Bronchial epithelial cell (primary cell): ENCODE data around the gene CDC42BPA. TPM values are rescaled to one million over a fixed set of nuclear protein-coding genes. Genes with fewer than 3 reads are reported as not detected.
A peak's percentile ranks its signal among the peaks of the same experiment; 100 is the strongest.

Source experiments
- DNase-seq: peaks from one replicate; pipeline ENCODE4 v3.0.0-alpha.2; 2010; ENCODE audit warnings: low read depth
- FAIRE-seq: peaks from 2 replicates; lab custom pipeline; 2011; peaks lifted over from hg19 to GRCh38; lab: Jason Lieb, UNC
- H3K27me3 ChIP-seq: 2 replicates; pipeline ENCODE4 v1.5.1; 2011; ENCODE audit warnings: low read length; ENCODE audit not compliant: control insufficient read depth, insufficient read depth
- H3K36me3 ChIP-seq: 2 replicates; pipeline ENCODE4 v1.5.1; 2011; ENCODE audit warnings: low read length; ENCODE audit not compliant: control insufficient read depth, insufficient read depth
- H3K4me3 ChIP-seq: 2 replicates; pipeline ENCODE4 v1.5.1; 2011; ENCODE audit warnings: mild to moderate bottlenecking, low read depth, low read length, control low read depth
- total RNA-seq: library from RNA; depleted of rRNA; stranded (reverse); fragments of >200 nt; gene quantifications from 2 replicates; pipeline ENCODE4 v1.2.1, GENCODE V29; 2014
- TF ChIP-seq, protein P1 (sequence below): IDR thresholded peaks from 2 replicates; pipeline ENCODE4 v1.5.1; 2011; ENCODE audit warnings: mild to moderate bottlenecking, moderate library complexity, low read length, control low read depth, inconsistent platforms; ENCODE audit not compliant: insufficient read depth, severe bottlenecking

The CDC42BPA gene
- total RNA-seq, 1 donor from 2014 or later, result 25.8 TPM

DNA sequence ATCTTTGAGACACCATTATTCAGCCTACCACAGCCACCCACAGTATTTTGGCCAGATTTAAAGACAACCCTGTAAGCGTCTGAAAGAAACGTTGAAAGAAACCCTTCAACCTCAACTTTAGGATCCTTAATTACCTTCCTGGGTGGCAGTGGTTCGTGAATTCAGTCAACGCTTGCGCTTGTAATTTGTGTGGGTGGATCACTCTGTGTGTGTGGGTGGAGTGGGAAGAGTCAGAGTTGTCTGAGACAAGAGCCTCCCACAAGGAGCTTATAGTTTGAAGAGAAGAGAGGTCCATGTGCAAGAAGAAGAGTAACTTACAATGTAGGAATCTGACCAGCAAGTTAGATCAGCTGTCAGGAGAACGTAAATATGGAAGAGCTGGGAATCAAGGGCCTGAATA lies 369.8 kb downstream of the CDC42BPA start:
- Histone ChIP-seq H3K36me3 (no peaks in the 10 kb centered on the region), H3K27me3 (no peaks in the 10 kb centered on the region), H3K4me3 (no peak overlapping the region)
- FAIRE-seq (peak; percentile 28), DNase-seq (no peak)
- TF ChIP-seq, protein P1, sequence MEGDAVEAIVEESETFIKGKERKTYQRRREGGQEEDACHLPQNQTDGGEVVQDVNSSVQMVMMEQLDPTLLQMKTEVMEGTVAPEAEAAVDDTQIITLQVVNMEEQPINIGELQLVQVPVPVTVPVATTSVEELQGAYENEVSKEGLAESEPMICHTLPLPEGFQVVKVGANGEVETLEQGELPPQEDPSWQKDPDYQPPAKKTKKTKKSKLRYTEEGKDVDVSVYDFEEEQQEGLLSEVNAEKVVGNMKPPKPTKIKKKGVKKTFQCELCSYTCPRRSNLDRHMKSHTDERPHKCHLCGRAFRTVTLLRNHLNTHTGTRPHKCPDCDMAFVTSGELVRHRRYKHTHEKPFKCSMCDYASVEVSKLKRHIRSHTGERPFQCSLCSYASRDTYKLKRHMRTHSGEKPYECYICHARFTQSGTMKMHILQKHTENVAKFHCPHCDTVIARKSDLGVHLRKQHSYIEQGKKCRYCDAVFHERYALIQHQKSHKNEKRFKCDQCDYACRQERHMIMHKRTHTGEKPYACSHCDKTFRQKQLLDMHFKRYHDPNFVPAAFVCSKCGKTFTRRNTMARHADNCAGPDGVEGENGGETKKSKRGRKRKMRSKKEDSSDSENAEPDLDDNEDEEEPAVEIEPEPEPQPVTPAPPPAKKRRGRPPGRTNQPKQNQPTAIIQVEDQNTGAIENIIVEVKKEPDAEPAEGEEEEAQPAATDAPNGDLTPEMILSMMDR, result no peak

DNA sequence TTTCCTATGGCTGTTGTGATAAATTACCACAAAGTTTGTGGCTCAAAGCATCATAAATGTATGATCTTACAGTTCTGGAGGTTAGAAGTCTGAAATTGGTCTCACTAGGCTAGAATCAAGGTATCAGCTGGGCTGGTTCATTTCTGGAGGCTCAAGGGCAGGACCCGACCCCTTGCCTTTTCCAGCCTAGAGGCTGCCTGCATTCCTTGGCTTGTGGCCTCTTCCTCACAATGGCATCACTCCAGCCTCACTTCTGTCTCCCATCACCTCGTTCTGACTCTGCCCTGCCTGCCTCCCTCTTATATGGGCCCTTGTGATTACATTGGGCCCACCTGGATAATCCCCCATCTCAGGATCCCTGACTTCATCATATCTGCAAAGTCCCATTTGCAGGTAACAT lies 370.2 kb downstream of the CDC42BPA start:
- FAIRE-seq (no peak), DNase-seq (no peak)
- Histone ChIP-seq H3K4me3 (no peak overlapping the region), H3K36me3 (no peaks in the 10 kb centered on the region), H3K27me3 (no peaks in the 10 kb centered on the region)
- TF ChIP-seq, protein P1, result no peak

DNA sequence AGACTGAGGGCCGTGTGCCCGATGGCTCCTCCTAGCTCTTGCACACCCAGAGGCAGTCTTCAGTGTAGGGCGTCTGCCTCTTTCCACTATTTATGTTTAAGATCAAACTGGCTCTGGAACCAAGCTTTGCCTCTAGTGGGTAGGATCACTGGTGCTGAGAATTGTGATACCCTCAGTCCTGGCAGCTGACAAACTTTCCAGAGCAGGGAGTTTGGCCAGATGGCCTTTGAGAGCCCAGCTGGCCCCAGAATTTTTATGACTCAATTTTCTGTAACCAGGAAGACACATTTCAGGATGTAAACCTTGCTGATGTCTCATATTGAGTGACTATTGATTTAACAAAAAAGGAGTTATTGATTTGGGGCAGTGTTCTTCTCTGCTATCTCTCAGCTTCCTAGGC lies 371.5 kb downstream of the CDC42BPA start:
- Histone ChIP-seq H3K36me3 (no peaks in the 10 kb centered on the region), H3K27me3 (no peaks in the 10 kb centered on the region), H3K4me3 (no peak overlapping the region)
- no peak for DNase-seq
- no peak for FAIRE-seq
- TF ChIP-seq, protein P1, result no peak

DNA sequence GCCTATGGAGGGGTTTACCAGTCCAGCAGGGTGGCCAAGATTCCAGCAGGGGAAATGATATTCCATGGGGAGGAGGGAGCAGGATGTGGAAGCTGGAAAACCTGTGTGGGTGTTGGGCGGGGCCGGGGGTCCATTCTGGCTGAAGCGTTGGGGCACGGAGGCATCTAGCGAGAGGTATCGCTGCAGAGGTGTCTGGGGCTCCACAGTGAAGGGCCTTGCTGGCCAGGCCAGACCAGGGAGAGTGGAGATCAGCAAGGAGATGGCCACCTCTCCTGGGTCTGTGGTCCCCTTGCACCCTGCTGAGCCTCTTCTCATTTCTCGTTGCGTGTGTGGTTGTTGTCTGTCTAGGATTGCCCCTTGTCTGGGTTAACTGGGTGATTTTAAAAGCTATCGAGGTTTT lies 372.0 kb downstream of the CDC42BPA start:
- Histone ChIP-seq H3K4me3 (no peak overlapping the region), H3K27me3 (no peaks in the 10 kb centered on the region), H3K36me3 (no peaks in the 10 kb centered on the region)
- FAIRE-seq (no peak), DNase-seq (no peak)
- TF ChIP-seq, protein P1, result no peak

DNA sequence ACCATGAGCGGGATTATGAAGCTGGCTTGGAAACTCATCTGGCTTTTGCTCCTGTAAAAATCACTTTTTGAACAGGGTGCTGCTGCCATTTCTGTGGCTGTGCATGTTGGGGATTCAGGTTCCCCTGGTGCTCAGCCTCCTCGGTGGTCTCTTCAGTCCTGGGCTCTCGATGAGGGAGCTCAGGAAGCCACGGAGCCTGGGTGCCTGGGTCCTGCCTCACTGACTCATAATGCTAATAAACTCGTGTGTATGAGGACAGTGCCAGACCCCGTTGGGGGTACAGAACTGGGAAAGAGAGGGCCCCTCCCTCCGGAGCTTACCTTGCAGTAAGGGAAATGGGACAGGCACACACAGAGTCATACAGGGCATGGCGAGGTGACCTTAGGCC lies 372.4 kb downstream of the CDC42BPA start:
- DNase-seq, result no peak
- no peak for FAIRE-seq
- no peaks in the 10 kb centered on the region for H3K36me3 ChIP-seq
- no peaks in the 10 kb centered on the region for H3K27me3 ChIP-seq
- TF ChIP-seq, protein P1, result no peak
- no peak overlapping the region for H3K4me3 ChIP-seq

DNA sequence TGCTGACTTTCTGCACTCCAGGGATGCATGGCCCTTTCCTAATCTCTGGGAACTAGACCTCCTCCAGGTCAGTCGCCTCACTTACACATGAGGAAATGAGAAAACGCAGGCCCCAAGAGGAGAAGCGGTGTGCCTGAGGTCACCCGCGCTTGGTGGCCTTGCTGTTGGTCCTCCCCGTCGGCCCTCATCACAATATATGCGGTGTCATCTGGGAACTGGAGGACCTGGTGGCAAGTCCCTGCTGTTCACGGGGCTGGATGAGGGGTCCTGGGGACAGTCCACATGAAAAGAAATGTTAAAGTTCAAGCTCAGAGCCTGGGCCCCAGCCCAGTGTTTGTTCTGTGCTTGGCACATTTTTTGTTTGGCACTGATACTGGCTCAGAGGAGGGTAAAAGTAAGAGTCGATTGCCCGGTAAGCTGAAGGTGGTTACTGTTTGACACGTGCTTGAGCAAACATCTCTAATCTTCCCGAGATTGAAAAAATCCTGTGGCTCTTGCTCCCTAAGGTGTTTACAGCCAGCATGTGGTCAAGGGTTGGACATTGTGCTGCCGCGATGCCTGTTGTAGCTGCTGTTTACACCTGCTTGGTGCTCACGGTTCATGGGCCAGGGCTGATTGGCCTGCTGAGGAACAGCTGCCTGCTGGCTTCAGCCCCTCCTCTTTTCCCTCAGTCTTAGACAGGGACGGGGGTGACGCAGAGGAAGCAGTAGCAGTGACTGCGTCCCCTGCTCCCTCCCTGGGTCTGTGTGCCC lies 373.0 kb downstream of the CDC42BPA start:
- Histone ChIP-seq H3K4me3 (no peak overlapping the region), H3K36me3 (no peaks in the 10 kb centered on the region), H3K27me3 (no peaks in the 10 kb centered on the region)
- FAIRE-seq (no peak), DNase-seq (no peak)
- TF ChIP-seq, protein P1, result no peak
